Measurements from ENCODE around the gene EYA3. TPM values are rescaled to one million over a fixed set of nuclear protein-coding genes. Genes with fewer than 3 reads are reported as not detected.

EYA3 gene
- total RNA-seq, 1 donor: 21.9 TPM

GRCh38 chr1:27952147-27952546 lies 136.3 kb downstream of the EYA3 start:
- TF ChIP-seq CTCF (IDR thresholded peaks at IDR 0.05; ENCODE audit: insufficient read depth, low read length): no peak
- DNase-seq (ENCODE audit: low read depth): no peak
- no peak overlapping the region for H3K4me3 ChIP-seq (ENCODE audit: low read depth, low read length)

- no peak overlapping the region for H3K4me3 ChIP-seq (ENCODE audit: low read depth, low read length)
- no peak for TF ChIP-seq CTCF (IDR thresholded peaks at IDR 0.05; ENCODE audit: insufficient read depth, low read length)
- DNase-seq (ENCODE audit: low read depth): no peak
Observed at GRCh38 chr1:27951396-27951795, 137.0 kb downstream of the EYA3 start.

GRCh38 chr1:27949027-27949426 lies 139.4 kb downstream of the EYA3 start:
- TF ChIP-seq CTCF (IDR thresholded peaks at IDR 0.05; ENCODE audit: insufficient read depth, low read length): no peak
- H3K4me3 ChIP-seq (ENCODE audit: low read depth, low read length): no peak overlapping the region
- DNase-seq (ENCODE audit: low read depth): no peak

GRCh38 chr1:27945020-27945419 lies 143.4 kb downstream of the EYA3 start:
- no peak overlapping the region for H3K4me3 ChIP-seq (ENCODE audit: low read depth, low read length)
- no peak for DNase-seq (ENCODE audit: low read depth)
- TF ChIP-seq CTCF (IDR thresholded peaks at IDR 0.05; ENCODE audit: insufficient read depth, low read length): no peak

GRCh38 chr1:27941671-27942540 lies 146.5 kb downstream of the EYA3 start:
- H3K4me3 ChIP-seq (ENCODE audit: low read depth, low read length): no peak overlapping the region
- TF ChIP-seq CTCF (IDR thresholded peaks at IDR 0.05; ENCODE audit: insufficient read depth, low read length): no peak
- no peak for DNase-seq (ENCODE audit: low read depth)

GRCh38 chr1:27940870-27941560 lies 147.4 kb downstream of the EYA3 start:
- no peak overlapping the region for H3K4me3 ChIP-seq (ENCODE audit: low read depth, low read length)
- no peak for DNase-seq (ENCODE audit: low read depth)
- TF ChIP-seq CTCF (IDR thresholded peaks at IDR 0.05; ENCODE audit: insufficient read depth, low read length): no peak

Data from fibroblast of the aortic adventitia (primary cell).